HG02759 (cell line): ENCODE results near the gene DYNC1I2.
"Not testable (repeated sequence)": the region's sequence is repeated elsewhere in the genome, so short reads cannot be mapped to it uniquely, and the experiment has no call there.

ENCODE experiments used
- ATAC-seq: cut with Tn5 transposase; IDR thresholded peaks from one replicate; pipeline ENCODE4 v1.9.1; 2021; ENCODE audit warnings: mild to moderate bottlenecking, moderate library complexity; ENCODE audit not compliant: unreplicated experiment

Gene DYNC1I2

DNA sequence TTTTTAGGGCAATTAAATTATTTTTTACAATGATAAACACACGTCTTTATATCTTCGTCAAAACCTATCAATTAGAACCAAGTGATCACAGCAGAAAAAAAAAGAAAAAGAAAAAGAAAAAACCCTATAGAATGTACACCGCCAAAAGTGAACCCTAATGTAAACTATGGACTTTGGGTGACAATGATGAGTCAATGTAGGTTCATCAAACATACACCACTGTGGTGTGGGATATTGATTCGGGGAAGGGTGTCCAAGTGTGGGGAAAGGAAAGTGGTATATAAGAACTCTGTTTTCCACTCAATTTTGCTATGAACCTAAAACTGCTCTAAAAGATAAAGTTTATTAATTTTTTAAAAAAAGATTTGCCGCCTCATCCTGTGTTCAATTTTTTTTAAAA is 85.1 kb downstream of the DYNC1I2 start:
- ATAC-seq = no peak

DNA sequence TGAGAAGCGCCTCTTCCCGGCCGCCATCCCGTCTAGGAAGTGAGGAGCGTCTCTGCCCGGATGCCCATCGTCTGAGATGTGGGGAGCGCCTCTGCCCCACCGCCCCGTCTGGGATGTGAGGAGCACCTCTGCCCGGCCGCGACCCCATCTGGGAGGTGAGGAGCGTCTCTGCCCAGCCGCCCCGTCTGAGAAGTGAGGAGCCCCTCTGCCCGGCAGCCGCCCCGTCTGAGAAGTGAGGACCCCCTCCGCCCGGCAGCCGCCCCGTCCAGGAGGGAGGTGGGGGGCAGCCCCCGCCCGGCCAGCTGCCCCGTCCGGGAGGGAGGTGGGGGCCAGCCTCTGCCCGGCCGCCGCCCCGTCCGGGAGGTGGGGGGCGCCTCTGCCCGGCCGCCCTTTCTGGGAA is 87.3 kb downstream of the DYNC1I2 start:
- ATAC-seq = not testable (repeated sequence)

DNA sequence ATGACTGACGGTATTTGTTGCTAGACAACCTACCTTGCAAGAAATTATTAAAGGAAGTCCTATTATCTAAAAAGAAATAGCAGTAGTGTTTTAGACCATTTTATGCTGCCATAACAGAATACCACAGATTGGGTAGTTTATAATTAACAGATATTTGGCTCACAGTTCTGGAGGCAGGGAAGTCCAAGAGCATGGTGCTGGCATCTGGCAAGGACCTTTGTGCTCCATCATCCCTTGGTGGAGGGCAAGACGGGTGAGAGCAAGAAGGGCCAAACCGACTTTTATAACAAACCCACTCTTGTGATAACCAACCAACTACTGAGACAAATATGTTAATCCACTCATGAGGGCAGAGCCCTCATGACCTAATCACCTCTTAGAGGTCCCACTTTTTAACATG is 91.2 kb downstream of the DYNC1I2 start:
- ATAC-seq = no peak

DNA sequence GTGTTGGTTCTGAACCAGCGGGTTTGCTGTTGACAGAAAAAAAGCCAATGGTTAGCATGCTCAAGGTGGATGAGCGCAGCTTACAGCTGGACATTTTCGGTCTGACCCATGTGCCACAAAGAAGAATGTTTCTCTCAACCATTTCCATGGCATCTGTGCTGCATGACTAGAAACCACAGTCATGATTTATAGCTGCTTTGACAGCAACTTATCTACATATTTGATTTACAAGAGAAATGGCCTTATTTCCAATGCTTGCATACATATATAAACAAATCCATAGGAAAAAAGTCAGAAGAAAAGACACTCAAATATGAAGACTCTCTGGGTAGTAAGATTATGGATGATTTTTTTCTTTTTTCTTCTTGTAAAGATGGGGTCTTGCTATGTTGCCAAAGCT is 98.2 kb downstream of the DYNC1I2 start:
- ATAC-seq = no peak

DNA sequence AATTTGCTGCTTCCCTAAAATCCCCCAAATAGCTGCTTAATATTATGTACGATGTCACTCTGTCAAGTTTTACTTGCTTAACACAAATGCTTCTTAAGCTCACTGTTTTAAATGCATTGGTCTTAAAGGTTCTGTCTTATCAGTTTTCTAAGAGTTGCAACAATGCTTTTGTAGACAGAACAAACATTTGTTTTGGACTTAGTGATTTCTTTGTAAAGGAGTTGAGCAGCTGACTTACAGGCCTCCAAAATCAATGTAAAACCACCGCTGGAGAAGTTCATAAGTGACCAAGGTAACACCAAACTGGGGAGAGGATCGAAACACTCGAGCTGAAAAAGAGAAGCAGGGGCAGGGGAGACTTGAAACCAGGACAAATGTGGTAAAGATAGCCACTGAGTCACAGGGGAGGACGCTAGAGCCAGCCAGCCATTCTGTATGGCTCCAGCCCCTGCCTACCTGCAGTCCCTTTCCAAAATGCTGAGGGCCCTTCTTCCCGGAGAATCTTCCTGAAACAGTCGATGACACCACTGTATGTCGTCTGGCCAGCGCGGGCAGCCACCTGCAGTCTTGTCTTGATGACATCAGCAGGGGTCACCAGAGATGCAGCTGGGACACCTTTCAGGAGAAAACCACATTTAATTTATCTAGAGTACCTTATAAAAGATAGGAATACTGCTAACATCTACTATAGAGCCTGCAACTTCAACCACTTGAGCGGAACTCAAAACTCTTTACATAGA is 100.2 kb downstream of the DYNC1I2 start:
- no peak for ATAC-seq

DNA sequence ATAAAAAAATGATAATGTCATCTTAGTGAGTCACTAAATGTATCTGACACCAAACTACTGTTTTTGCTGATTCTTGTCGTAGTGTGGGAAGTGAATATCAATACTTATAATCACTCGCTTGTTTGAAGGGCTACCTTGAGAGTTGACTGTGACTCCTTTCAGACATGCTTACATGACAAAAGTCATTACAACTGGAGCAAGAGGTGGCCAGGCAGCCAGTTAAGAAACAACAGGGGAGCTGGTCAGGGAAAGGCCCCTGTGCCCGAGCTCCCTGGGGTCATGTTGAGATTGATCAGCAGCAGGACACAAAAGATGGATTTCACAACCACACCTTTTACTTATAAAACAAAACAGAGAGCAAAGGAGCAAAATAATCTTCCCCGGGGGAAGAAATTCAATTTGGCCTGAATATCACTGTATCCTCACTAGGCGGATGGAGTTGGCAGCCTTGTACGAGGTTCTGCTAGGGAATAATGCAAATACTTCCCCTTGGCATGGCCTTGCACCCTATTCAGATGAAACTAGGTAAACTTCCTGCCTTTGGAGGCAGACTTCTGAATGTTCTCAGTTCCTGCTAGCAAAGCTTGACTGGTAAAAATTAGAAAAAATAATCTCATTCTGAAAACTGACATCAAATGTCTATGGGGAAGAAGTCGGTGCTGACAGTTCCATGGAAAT is 101.2 kb downstream of the DYNC1I2 start:
- no peak for ATAC-seq

DNA sequence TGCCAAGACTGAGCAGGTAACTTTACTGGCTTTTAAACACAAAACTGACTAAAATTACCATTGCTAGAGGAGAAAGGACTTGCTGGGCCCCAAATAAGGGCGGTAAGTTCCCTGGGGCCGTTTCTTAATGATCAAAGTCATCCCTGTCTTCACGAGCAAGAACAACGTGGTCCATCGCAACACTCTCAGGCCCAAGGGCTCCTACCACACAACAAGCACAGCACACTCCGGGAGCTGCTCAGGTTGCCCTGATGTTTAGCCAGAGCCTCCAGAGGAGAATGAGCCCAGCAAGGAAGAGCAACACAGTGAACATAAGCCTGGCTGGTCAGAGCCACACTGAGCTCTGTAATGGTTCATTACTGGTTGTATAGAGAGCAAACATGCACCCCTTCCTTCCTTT is 102.7 kb downstream of the DYNC1I2 start:
- ATAC-seq = no peak

DNA sequence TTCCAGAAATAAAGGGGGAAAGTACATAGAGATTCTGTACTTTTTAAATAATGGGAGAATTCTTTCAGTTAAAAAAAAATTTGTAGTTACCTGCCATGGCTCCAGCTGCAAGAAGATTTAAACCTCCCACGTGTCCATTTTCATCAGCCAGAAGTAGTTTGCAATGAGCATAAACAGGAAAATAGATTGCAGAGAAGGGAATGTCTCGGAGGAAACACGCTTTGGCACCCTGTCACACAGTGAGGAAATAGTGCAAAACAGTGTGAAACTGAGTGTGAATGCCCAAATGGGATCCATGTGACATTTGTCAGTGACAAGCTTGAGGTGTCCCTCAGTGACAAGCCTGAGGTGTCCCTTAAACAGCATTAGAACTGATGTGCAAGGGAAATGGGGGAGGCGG is 104.1 kb downstream of the DYNC1I2 start:
- no peak for ATAC-seq

DNA sequence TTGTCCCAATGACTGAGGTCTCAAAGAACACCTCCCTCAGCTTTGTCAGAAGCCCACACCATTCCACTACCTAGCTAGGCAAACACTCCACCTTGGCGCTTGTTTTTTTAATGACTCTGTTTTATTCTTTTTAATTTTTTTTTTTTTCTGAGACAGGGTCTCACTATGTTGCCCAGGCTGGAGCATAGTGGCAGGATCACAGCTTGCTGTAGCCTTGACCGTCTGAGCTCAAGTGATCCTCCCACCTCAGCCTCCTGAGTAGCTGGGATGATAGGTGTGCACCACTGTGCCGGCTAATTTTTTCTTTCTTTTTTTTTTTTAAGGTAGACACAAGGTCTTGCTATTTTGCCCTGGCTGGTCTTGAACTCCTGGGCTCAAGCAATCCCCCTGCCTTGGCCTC is 104.9 kb downstream of the DYNC1I2 start:
- no peak for ATAC-seq

DNA sequence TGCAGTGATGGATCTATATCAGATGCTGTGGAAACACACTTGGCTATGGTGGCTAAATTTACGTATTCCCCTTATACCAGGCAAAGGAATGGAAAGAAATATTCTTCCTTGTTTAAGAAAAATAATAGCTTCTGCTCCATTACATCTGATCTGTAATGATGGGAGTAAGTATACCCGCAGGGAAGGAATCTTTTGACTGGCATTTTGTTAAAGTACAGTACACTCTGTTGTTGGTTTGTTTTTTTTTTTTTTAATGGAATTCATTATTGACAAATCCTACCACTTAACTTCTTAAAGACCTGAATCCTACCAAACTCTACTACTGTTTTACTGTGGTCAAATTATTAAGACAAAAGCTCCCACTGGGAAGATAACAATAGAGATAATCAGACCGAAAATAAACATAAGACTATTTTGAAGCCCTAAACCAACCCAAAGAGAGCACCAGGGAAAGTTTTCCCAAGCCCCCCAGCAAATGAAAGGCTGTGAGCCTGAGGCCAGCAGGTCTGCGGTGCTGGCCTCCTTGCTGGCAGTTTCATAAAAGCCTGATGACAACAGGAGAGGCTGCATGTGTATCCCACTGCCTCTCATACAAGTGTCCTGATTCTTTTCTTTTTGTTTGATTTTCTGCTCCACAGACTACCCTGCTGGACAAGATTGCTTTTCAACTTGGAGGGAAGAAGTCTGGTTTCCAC is 105.8 kb downstream of the DYNC1I2 start:
- ATAC-seq = no peak

DNA sequence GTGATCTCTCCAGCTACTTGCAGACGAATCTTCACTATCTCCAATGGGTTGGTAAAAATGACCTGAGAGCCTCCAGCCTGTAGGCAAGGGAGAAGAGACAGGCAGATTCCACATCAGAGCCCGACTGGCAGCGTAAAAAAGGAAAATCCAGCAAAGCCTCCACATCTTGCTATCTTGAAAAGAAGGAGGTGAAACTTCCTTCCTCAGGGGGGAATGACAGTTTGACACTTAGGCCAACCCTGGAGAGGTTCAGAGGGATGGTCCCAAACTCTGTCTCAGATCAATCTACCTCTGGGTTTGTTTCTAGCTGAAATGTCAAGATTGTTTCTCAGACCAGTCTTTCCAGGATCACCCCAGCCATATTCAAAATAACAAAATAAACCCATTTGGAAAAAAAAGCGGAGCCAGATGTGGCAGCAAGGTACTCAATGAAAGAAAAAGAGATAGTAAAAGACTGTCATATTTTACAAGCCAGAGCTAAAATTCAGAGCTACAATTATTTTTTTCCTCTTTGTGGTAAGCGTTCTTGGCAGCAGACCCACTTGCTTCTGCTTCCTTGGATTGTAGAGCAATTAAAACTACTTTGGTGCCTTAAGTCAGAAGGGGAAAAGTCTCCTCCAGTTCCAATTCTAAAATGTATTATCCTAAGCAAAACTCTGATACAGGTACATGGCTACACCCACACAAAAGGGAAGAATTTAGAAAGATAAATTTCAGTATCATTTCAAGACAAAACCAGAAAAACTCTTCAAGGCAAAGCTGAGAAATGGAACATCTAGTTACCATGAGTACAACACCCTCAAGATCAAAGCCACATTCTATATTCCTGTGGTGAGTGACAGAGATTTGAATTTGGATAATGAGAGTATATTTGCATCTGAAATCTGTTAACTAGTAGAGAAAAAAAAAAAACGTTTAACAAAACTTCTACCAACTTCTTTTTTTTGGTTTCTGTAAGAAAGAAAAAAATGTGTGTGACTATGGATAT is 106.7 kb downstream of the DYNC1I2 start:
- no peak for ATAC-seq

DNA sequence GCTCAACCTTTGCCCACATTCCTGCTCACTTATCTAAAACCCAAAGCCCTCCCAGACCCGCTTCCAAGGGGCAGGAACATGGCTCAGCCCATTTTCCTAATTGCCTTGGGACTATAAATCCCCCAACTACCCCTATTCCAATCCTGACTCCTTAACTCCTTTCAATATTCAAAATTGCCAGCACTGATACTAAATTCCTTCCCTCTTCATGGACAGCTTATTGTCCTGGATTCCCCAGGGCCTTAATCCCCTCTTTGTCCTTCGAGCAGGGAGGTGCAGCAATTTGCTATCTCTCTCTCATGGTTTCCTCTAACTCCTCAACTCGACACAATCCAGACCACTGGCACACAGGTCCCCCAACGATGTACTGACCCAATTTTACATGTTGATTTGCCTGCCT is 107.6 kb downstream of the DYNC1I2 start:
- no peak for ATAC-seq
